H9 (cell line): ENCODE data around the gene B3GNT2. TPM values are rescaled to one million over a fixed set of nuclear protein-coding genes. Genes with fewer than 3 reads are reported as not detected.

Experiments used
- DNase-seq: peaks from one replicate; pipeline ENCODE4 v3.0.0-alpha.2; 2017
- H2AFZ ChIP-seq: one replicate; pipeline ENCODE4 v1.6.1; 2013; ENCODE audit warnings: mild to moderate bottlenecking, low read length, control low read depth, moderate library complexity
- H2AK5ac ChIP-seq: 2 replicates; pipeline ENCODE4 v1.6.1; 2013; ENCODE audit warnings: low read length, control low read depth, mixed read lengths; ENCODE audit not compliant: insufficient read length
- H2BK120ac ChIP-seq: one replicate; pipeline ENCODE4 v1.6.1; 2013; ENCODE audit warnings: low read depth, mild to moderate bottlenecking, low read length, control low read depth, inconsistent platforms; ENCODE audit not compliant: poor library complexity, severe bottlenecking
- H2BK12ac ChIP-seq: 2 replicates; pipeline ENCODE4 v1.6.1; 2013; ENCODE audit warnings: low read length, control low read depth, mixed read lengths, low read depth; ENCODE audit not compliant: insufficient read length
- H2BK15ac ChIP-seq: 2 replicates; pipeline ENCODE4 v1.6.1; 2013; ENCODE audit warnings: low read depth, low read length, control low read depth
- H2BK20ac ChIP-seq: one replicate; pipeline ENCODE4 v1.6.1; 2013; ENCODE audit warnings: low read depth, mild to moderate bottlenecking, low read length, control low read depth, inconsistent platforms; ENCODE audit not compliant: poor library complexity, severe bottlenecking
- H2BK5ac ChIP-seq: 2 replicates; pipeline ENCODE4 v1.6.1; 2013; ENCODE audit warnings: low read length, control low read depth, mixed read lengths; ENCODE audit not compliant: insufficient read length
- H3K14ac ChIP-seq: 2 replicates; pipeline ENCODE4 v1.6.1; 2013; ENCODE audit warnings: low read length, control low read depth; ENCODE audit not compliant: insufficient read depth
- H3K18ac ChIP-seq: 2 replicates; pipeline ENCODE4 v1.6.1; 2013; ENCODE audit warnings: low read depth, mild to moderate bottlenecking, mixed read lengths, low read length, control low read depth; ENCODE audit not compliant: insufficient read length
- H3K23ac ChIP-seq: 2 replicates; pipeline ENCODE4 v1.6.1; 2013; ENCODE audit warnings: low read length, control low read depth, mixed read lengths, low read depth; ENCODE audit not compliant: insufficient read length
- H3K23me2 ChIP-seq: 2 replicates; pipeline ENCODE4 v1.6.1; 2013; ENCODE audit warnings: low read depth, mild to moderate bottlenecking, mixed read lengths, low read length, control low read depth; ENCODE audit not compliant: insufficient read length, poor library complexity, severe bottlenecking
- H3K27ac ChIP-seq: 2 replicates; pipeline ENCODE4 v1.5.1; 2013; ENCODE audit warnings: low read length, control low read depth, mixed read lengths, low read depth; ENCODE audit not compliant: insufficient read length
- H3K27me3 ChIP-seq: 2 replicates; pipeline ENCODE4 v1.6.1; 2013; ENCODE audit warnings: low read length, control low read depth, inconsistent platforms; ENCODE audit not compliant: insufficient read depth
- H3K4ac ChIP-seq: 2 replicates; pipeline ENCODE4 v1.6.1; 2013; ENCODE audit warnings: low read depth, mild to moderate bottlenecking, control low read depth, inconsistent platforms, low read length, moderate library complexity
- H3K4me1 ChIP-seq: 2 replicates; pipeline ENCODE4 v1.6.1; 2013; ENCODE audit warnings: low read length, control low read depth, inconsistent platforms; ENCODE audit not compliant: insufficient read depth
- H3K4me2 ChIP-seq: 2 replicates; pipeline ENCODE4 v1.6.1; 2013; ENCODE audit warnings: low read length, control low read depth, mixed read lengths; ENCODE audit not compliant: insufficient read length, insufficient read depth
- H3K56ac ChIP-seq: 2 replicates; pipeline ENCODE4 v1.6.1; 2013; ENCODE audit warnings: low read depth, mild to moderate bottlenecking, mixed read lengths, low read length, control low read depth; ENCODE audit not compliant: insufficient read length
- H3K79me1 ChIP-seq: 2 replicates; pipeline ENCODE4 v1.6.1; 2013; ENCODE audit warnings: low read depth, mild to moderate bottlenecking, moderate library complexity, low read length, control low read depth, inconsistent platforms; ENCODE audit not compliant: insufficient read depth, poor library complexity, severe bottlenecking
- H3K79me2 ChIP-seq: 2 replicates; pipeline ENCODE4 v1.6.1; 2013; ENCODE audit warnings: low read length, control low read depth, inconsistent platforms; ENCODE audit not compliant: insufficient read depth
- H3K9ac ChIP-seq: 2 replicates; pipeline ENCODE4 v1.6.1; 2013; ENCODE audit warnings: low read length, control low read depth, mixed read lengths; ENCODE audit not compliant: insufficient read length; ENCODE audit errors: extremely low read depth
- H3K9me3 ChIP-seq: one replicate; pipeline ENCODE4 v1.6.1; 2013; ENCODE audit warnings: low read depth, low read length, inconsistent platforms; ENCODE audit not compliant: control insufficient read depth
- H3T11ph ChIP-seq: one replicate; pipeline ENCODE4 v1.6.1; 2013; ENCODE audit warnings: mild to moderate bottlenecking, low read length, control low read depth, inconsistent platforms
- H4K20me1 ChIP-seq: one replicate; pipeline ENCODE4 v1.6.1; 2013; ENCODE audit not compliant: control insufficient read depth, insufficient read length, insufficient read depth
- H4K5ac ChIP-seq: 2 replicates; pipeline ENCODE4 v1.6.1; 2013; ENCODE audit warnings: low read depth, mild to moderate bottlenecking, mixed read lengths, low read length, control low read depth; ENCODE audit not compliant: insufficient read length
- H4K8ac ChIP-seq: replicated peaks from 2 replicates; pipeline ENCODE4 v1.6.1; 2013; ENCODE audit warnings: low read length, control low read depth, mixed read lengths, low read depth; ENCODE audit not compliant: insufficient read length
- H4K91ac ChIP-seq: 2 replicates; pipeline ENCODE4 v1.6.1; 2013; ENCODE audit warnings: low read depth, mild to moderate bottlenecking, moderate library complexity, mixed read lengths, low read length, control low read depth; ENCODE audit not compliant: insufficient read length
- H3K27ac Mint-ChIP-seq, 3 experiments: 2 replicates in 2 of 3; 3 replicates in 1 of 3; pipeline ENCODE4 v1.8.0; 2020 to 2021; ENCODE audit warnings: mixed read lengths in 3 of 3, mild to moderate bottlenecking in 1 of 3, moderate library complexity in 1 of 3
- H3K27me3 Mint-ChIP-seq: 2 replicates; pipeline ENCODE4 v1.8.0; 2021; ENCODE audit warnings: low read depth, mild to moderate bottlenecking, moderate library complexity, mixed read lengths
- H3K36me3 Mint-ChIP-seq, 3 experiments: 2 replicates in 2 of 3; 3 replicates in 1 of 3; pipeline ENCODE4 v1.8.0; 2020 to 2021; ENCODE audit warnings: low read depth in 3 of 3, mixed read lengths in 3 of 3; ENCODE audit not compliant: insufficient read depth in 1 of 3
- H3K4me1 Mint-ChIP-seq, 2 experiments: 2 replicates each; pipeline ENCODE4 v1.8.0; 2020; ENCODE audit warnings: mixed read lengths in 2 of 2
- H3K4me3 Mint-ChIP-seq, 2 experiments: 2 replicates in 1 of 2; 3 replicates in 1 of 2; pipeline ENCODE4 v1.8.0; 2020 to 2021; ENCODE audit warnings: mild to moderate bottlenecking in 2 of 2, mixed read lengths in 2 of 2, moderate library complexity in 1 of 2
- H3K9me3 Mint-ChIP-seq, 2 experiments: 2 replicates in 1 of 2; 3 replicates in 1 of 2; pipeline ENCODE4 v1.8.0; 2020; ENCODE audit warnings: mild to moderate bottlenecking in 2 of 2, mixed read lengths in 2 of 2, moderate library complexity in 1 of 2
- CTCF ChIP-seq: fragments of 200-600 bp; sonication (generic); conservative IDR thresholded peaks from 3 replicates; pipeline ENCODE4 v1.8.0; 2021; ENCODE audit warnings: antibody characterized with exemption, mild to moderate bottlenecking
- WGBS: extraction: QIAGEN DNeasy Blood & Tissue Kit; methylation state at CpG from one replicate; pipeline ENCODE4 v1.1.7; 2013; ENCODE audit warnings: missing lambda C conversion rate, low lambda C conversion rate, mixed read lengths; ENCODE audit not compliant: insufficient read length; ENCODE audit errors: extremely low coverage; 5-methylcytosine and 5-hydroxymethylcytosine counted together
- total RNA-seq: library from RNA; stranded (reverse); gene quantifications from 2 replicates; pipeline ENCODE4 v1.2.1, GENCODE V29; 2021

The B3GNT2 gene
- total RNA-seq, 1 experiment from 2014 or later, result 55.3 TPM

- H3K79me2 ChIP-seq, result peaks cover 75% of the 10 kb centered on the region; the same call in 1 of the 2 replicates
- no peaks in the 10 kb centered on the region for H4K20me1 ChIP-seq
- H3K4me1 Mint-ChIP-seq, result peaks cover 74 to 79% of the 10 kb centered on the region in 2 experiments
These were observed 13.6 kb downstream of the B3GNT2 start for GRCh38 chr2:62209427-62209991.

More at GRCh38 chr2:62209427-62209991, 13.6 kb downstream of the B3GNT2 start:
- H3K23ac ChIP-seq, result no peak overlapping the region
- H2BK12ac ChIP-seq, result no peak overlapping the region
- no peak overlapping the region for H2BK120ac ChIP-seq
- WGBS, result no CpG with 5 or more reads among the region's 8 CpGs
- no peak overlapping the region for H3T11ph ChIP-seq
- no peaks in the 10 kb centered on the region for H3K23me2 ChIP-seq
- Mint-ChIP-seq H3K9me3 (no peaks in the 10 kb centered on the region; a peak in 1 of 5 replicates), H3K27ac (peak overlapping the region in 2 of 3 experiments; percentile 2 to 32; a peak in 1 of 7 replicates), H3K4me3 (no peak overlapping the region), H3K27me3 (no peaks in the 10 kb centered on the region), H3K36me3 (peaks cover 9 to 13% (median 11%) of the 10 kb centered on the region in 3 experiments; a peak in 6 of 7 replicates)
- H3K9me3 ChIP-seq, result no peaks in the 10 kb centered on the region
- DNase-seq, result no peak
- H4K5ac ChIP-seq, result no peak overlapping the region
- H3K4me2 ChIP-seq, result no peak overlapping the region
- H2BK20ac ChIP-seq, result no peak overlapping the region
- no peak overlapping the region for H3K27ac ChIP-seq
- no peak overlapping the region for H2AFZ ChIP-seq
- H3K79me1 ChIP-seq, result peaks cover 11% of the 10 kb centered on the region
- H3K4ac ChIP-seq, result no peak overlapping the region
- no peaks in the 10 kb centered on the region for H3K27me3 ChIP-seq
- H2BK5ac ChIP-seq, result no peak overlapping the region
- no peak overlapping the region for H4K91ac ChIP-seq
- H3K18ac ChIP-seq, result no peak overlapping the region
- H3K4me1 ChIP-seq, result peaks cover 4% of the 10 kb centered on the region; the same call in 1 of the 2 replicates
- no peak overlapping the region for H3K9ac ChIP-seq
- TF ChIP-seq CTCF, result no peak
- H3K56ac ChIP-seq, result no peak overlapping the region
- H4K8ac ChIP-seq, result no peak overlapping the region
- peak overlapping the region; percentile 23; the same call in 1 of the 2 replicates for H3K14ac ChIP-seq
- H2BK15ac ChIP-seq, result no peak overlapping the region
- no peak overlapping the region for H2AK5ac ChIP-seq
